ENCODE results near the gene ACAD11. TPM values are rescaled to one million over a fixed set of nuclear protein-coding genes. Genes with fewer than 3 reads are reported as not detected.
A peak's percentile ranks its signal among the peaks of the same experiment; 100 is the strongest.

Gene ACAD11
- total RNA-seq, 1 experiment from 2014 or later, result 24.5 TPM

DNA sequence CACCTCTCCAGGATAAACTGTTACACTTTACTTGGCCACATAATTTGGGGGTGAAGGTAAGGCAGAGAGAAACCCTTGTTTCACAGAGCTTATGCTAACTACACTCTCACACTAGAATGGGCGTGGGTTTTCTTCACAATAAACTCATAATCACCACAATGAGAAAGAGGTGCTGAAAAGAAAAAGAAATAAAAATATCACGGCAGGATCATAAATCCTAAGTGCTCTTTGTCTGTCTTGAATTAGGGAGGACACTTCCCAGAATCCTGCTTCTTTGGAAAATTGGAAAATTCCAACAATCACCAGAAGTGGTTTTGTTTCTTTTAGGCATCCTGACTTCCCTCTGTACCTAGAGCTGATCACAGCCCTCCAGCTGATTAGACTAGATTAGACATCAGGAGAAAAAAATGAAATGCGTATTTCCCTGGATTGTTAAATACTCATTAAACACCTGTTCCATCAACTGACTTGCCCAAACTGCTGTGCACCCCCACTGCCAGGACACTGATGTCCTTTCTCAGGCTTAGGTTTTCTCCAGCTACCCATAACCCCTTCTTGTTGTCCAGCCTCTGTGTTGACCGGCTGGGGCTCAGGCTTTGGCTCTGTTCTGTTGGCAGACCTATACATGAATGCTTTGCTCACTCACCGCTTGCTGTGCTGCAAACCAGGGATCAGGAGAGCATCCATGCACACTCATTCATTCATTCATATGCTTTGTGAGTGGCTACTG, 104.1 kb downstream of the ACAD11 start:
- no peak for DNase-seq (ENCODE audit: low read depth)

GRCh38 chr3:132554437-132554836, 105.2 kb downstream of the ACAD11 start:
- no peak for DNase-seq (ENCODE audit: low read depth)

DNA sequence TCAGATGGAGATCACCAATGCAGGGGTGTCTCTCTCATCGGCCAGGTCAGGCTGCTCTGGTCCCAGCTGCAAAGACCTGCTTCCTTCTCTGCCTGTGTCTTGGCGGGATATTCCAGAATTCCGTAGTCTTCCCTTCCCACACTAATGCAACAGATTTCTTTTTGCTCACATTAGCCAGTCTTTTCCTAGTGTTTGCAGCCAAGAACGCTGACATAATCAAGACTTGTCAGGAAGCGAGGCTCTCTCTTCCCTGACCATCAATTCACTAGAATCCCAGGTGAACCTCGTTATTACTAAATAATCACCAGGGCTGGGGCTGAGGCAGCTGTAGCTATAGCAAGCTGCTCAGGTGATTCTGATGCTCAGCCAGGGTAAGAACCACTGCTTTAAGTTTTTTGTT, 105.8 kb downstream of the ACAD11 start:
- no peak for DNase-seq (ENCODE audit: low read depth)

GRCh38 chr3:132550579-132551305, 108.9 kb downstream of the ACAD11 start:
- no peak for DNase-seq (ENCODE audit: low read depth)

DNA sequence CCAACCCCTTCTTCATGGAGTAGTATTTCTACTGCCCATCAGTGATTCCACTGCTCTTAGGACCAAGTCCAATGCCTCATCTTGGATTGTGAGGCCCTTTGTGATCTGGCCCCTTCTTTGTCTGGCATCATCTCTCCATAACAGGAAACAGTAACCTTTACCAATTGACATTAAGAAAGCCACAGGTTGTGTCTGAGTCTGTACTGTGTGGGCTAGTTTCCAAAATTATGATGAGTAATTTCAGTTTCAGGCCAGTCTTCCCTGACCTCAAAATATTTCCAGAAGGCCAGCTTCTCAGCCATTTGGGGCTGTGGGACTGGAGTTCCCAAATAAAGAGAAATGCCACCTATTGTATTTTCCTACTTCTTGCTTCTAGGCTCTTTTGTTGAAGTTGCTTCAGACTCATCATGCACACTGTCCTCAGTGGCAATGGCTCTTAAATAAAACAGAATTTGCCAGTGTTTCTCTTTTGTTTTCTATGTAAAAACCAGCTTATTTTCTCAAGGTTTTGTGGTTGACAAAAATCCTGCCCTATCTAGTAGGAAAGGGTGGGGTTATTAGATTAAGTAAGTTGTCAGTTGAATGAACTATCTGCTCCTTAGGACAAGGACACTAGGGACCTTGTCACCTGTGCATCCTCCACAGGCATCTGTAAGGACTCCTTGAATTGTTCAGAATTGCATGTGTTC, 109.6 kb downstream of the ACAD11 start:
- DNase-seq (ENCODE audit: low read depth), result peak; percentile 80

- no peak for DNase-seq (ENCODE audit: low read depth)
Measured at GRCh38 chr3:132549169-132549568, 110.4 kb downstream of the ACAD11 start.

DNA sequence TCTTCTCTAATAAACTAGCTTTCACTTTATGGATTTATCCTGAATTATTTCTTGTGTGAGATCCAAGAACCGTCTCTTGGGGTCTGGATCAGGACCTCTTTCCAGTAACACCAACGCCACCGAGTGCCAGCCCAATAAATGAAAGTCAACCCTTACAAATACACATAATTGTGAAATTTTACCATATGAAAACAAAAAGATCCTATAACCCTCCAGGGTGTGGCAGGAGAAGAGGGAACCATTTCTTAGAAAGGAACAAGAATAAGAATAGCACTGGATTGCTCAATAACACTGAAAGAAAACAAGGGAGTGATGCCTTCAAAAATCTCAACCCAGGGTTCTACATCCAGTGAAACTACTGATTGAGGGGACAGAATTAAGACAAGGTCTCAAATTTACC, 114.1 kb downstream of the ACAD11 start:
- no peak for DNase-seq (ENCODE audit: low read depth)

DNA sequence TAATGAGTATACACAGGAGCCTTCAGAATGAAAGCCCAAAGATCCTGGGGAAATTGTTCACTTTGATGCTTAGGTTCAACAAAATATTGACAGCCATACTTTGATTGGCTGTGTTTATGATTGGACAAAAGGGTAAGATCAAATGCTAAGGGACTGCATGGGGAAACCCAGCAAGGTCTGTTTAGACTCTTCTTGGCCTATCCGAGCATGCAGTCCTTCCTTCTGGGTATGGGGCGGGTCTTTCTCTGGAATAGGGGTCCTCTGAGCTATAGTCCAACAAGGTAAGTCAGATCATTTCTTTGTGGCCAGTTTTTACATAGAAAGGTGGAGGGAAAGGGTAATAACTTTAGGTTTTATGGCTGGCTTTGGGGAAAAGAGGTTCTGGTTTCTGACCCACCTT, 115.5 kb downstream of the ACAD11 start:
- no peak for DNase-seq (ENCODE audit: low read depth)

DNA sequence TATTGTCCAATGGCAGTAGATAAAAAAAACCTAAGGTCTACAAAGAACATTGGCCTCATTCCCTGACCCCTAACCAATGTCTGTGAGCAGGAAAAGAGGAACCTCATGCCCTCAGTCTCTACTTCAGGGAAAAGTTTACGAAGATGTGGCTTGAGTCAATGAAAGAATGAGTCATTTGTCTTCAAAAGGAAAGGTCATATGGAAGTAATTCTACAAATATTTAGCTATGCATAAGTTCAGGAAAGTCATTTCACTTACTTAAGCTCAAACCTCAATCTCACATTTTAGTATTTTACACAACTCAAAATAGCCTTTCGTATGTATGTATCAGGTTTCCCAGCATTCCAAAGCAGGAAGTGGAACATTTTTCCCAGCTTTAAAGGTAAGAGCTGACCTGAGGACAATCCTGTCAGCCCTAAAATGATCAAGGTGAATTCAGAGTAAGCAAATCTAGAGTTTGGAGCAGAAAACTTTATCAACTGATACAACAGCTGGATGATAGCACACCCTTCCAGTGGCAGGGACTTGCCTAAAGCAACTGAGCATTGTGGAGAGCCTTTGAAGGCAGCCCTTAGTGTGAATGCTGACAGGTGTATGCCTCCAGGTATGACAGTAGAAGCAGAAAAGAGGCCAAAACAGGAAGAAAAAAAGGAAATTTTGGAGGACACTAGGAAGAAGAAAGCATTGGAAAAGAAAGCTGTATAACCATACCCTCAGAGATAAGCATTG, 116.4 kb downstream of the ACAD11 start:
- peak; percentile 90 for DNase-seq (ENCODE audit: low read depth)

- no peak for DNase-seq (ENCODE audit: low read depth)
Measured at GRCh38 chr3:132542577-132542976, 117.0 kb downstream of the ACAD11 start.

GRCh38 chr3:132539681-132540080, 119.9 kb downstream of the ACAD11 start:
- DNase-seq (ENCODE audit: low read depth), result no peak

- no peak for DNase-seq (ENCODE audit: low read depth)
Measured at GRCh38 chr3:132538072-132538471, 121.5 kb downstream of the ACAD11 start.

DNA sequence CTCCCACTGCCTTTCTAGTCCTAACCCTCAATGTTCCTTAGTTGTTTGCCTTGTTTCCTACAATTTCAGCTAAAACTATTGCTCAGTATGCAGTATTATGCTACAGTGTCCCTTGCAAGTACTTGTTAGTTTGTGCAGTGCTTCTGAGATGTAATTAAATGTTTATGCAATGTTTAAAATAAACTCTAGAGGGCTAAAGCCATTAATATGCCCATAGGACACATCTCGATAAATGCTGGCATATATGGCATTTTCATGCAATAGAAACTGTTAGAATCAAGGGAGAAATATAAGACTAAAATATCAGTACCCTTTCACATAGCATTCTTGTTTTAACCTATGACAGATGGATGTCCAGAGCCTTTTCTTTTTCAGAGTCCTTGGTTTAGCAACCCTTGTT, 122.3 kb downstream of the ACAD11 start:
- peak; percentile 4 for DNase-seq (ENCODE audit: low read depth)

DNA sequence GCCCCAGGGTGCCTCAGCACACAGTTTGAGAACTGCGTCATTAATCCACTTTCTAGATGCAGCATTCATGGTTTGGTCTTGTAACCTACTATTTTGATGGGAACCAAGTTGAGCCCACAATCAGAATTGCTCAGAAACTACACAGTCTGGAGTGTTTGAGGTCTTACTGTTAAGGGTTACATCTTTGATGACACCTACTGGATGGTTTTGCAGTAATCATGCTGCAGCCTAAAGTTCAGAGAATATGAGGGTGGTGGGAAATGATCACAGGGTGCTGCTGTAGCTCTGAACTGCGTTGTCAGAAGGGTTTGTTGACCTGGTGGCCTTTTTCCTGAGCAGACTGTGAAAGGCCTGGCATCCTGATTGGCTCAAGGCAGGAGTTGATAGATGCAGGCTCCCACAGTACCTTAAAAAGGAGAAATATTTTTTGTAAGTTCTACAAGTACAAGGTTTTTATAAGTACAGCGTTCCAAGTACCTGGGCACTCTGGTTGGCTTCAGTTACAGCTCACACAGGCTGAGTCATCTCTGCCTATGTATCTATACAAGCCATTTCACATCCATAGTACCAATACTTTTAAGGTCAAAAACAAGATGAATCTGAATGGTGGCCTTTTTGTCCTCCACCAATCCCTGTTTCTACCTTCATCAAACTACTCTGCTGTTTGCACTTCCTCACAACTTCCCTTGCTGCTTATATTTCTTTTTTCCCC, 123.0 kb downstream of the ACAD11 start:
- DNase-seq (ENCODE audit: low read depth), result peak; percentile 21

GRCh38 chr3:132535575-132536441, 123.8 kb downstream of the ACAD11 start:
- DNase-seq (ENCODE audit: low read depth), result peak; percentile 78

DNA sequence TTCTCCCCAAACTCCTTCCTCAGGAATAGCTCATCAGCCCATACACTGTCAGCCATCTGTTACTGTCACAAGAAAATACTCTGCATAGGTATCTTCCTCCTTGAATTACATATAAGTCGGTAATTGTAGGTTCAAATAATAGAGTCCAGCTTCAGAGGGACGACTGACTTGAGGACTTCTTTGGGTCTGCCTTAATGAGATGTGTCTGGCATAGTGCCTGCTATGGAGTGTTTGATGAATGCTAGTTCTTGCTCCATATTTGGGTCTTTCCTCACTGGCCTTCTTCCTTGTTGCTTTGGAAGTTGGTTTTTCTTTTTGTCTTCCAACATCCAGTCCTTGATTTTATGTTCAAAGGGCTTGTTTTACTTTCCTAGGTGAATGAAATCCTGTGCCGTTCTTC, 129.0 kb downstream of the ACAD11 start:
- DNase-seq (ENCODE audit: low read depth), result no peak

GRCh38 chr3:132522353-132522752, 137.3 kb downstream of the ACAD11 start:
- DNase-seq (ENCODE audit: low read depth), result no peak

DNA sequence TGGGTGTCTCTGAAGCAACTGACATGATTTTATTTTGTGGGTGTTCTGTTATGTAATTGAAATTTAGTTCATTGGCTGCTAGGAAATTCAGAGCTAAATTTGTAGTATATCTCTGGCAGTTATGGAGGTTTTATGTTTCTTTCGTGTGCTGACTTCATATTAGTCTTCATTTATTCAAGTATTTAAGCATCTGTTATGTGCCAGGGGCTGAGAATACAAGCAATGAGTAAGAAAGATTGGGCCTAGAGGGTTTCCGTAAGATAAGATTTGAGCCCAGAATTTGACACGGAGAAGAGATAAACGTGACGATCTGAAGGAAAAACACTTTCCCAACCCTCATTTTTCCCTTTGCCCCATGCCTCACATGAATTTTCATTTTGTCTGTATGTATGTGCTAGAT, 137.7 kb downstream of the ACAD11 start:
- no peak for DNase-seq (ENCODE audit: low read depth)

- no peak for DNase-seq (ENCODE audit: low read depth)
Measured at GRCh38 chr3:132519914-132520313, 139.7 kb downstream of the ACAD11 start.

GRCh38 chr3:132517311-132517710, 142.3 kb downstream of the ACAD11 start:
- no peak for DNase-seq (ENCODE audit: low read depth)
